Activated CD4-positive, alpha-beta T cell treated with anti-CD3 and anti-CD28 coated beads, Interleukin-2, amount 50 U/mL, for 24 hours (primary cell): ENCODE results near the gene TRIM2.

ENCODE experiments used
- DNase-seq, 2 donors: peaks; one replicate each; pipeline ENCODE4 v3.0.0-alpha.2; 2020; ENCODE audit warnings: low read depth in 1 of 2, low spot score in 1 of 2

Gene TRIM2

GRCh38 chr4:153332936-153333335, 128.7 kb downstream of the TRIM2 start:
- no peak for DNase-seq

- no peak for DNase-seq
Measured at GRCh38 chr4:153333874-153334273, 129.6 kb downstream of the TRIM2 start.

DNA sequence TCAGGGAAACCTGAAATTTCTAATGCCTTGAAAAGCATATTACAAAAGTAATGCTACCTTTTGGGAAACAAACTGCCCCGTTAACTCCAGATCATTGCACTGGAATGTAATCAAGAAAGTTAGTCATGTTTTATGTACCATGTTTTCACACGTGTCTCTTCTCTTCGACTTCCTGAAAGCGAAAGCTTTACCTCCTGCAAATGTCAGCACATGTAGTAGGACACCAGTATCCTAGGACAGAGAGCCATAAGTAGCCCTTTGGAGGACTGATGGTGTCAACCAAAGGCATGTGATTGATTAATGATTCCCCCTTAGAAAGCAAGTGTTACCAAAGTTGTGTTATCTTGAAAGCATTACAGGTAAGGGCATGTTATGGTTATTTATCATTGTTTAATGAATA, 131.4 kb downstream of the TRIM2 start:
- DNase-seq: no peak

DNA sequence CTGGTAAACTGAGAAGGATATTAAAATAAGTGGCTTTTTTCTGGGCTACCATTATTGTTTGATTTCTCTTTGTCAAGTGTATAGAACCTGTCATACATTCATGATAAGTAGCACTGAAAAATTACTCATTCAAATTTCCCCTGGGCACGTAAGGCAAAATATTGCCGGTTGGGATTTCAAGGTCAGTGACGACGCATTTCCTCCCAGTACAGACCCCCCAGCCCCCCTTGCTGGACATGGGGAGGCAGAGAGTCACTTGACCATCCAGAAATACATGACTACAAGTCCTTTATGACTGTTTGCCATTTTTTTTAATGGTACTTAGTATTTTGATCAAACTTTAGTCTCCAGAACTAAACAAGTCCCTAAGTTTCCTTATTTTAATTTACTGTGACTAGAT, 133.4 kb downstream of the TRIM2 start:
- DNase-seq: no peak

DNA sequence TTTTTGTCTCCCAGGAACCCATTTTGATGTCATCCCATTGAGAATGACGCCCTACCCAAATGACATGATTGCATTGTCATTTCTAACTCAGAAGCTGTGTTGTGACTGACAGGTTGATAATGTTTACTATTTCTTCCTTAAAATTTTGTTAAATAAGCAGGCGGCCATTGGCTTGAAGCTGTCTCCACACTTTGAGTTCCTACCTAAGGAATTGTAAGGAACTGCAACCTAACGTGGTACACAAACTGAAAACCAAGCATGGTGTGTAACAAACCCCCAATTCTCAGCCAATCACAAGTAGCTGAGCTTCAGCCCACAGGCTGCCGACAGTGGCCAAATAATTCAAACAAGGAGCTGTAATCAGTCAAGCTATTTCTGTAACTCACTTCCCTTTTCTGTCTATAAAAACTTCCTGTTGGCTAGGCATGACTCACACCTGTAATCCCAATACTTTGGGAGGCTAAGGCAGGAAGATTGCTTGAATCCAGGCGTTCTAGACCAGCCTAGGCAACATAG, 137.4 kb downstream of the TRIM2 start:
- DNase-seq: no peak

DNA sequence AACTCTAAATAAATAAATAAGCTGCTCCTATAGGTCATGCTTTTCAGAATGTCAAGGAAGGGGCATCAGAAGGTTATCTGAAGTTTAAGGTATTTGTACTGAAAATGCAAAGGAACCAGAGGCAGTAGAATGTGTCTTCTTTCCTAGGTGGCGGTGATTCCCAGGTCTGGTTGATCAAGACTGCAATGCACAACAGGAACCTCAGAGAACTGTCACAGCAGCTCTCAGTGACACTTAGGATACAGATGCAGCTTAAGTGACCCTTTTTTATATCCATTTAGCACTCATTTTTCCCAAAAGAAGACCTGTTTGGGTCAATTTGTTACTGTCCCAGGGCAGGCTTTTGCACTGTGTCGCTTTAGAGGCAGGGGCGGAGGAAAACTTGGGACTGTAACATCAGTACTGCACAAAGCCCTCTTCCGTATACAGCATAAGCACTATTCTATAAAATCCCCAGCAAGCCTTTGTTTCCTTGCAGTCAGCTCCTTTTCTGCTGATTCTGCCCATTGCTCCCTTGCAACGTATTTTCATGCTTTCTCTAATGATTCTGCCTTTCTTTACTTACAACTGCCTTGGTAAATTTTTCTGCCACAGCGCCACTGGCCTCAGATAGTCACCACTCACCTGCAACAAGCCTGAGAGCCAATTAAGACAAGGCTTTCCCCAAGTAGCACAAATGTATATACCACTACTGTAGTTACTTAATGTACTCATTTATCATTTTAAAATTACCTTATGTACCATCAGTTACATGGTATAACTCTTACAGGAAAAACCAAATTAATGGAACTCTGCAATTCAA, 138.7 kb downstream of the TRIM2 start:
- no peak for DNase-seq

- DNase-seq: peak; percentile 85 to 87
Measured at GRCh38 chr4:153344131-153345011, 140.1 kb downstream of the TRIM2 start, which contains the start of gene MND1. MND1 (plus strand) TSS chr4:153344688; CDS start chr4:153344738, 50 bp downstream.

- peak; percentile 14 to 32 for DNase-seq
Measured at GRCh38 chr4:153345012-153345981, 141.1 kb downstream of the TRIM2 start.

GRCh38 chr4:153346031-153346430, 141.8 kb downstream of the TRIM2 start:
- no peak for DNase-seq

GRCh38 chr4:153346563-153346962, 142.3 kb downstream of the TRIM2 start:
- DNase-seq: no peak

DNA sequence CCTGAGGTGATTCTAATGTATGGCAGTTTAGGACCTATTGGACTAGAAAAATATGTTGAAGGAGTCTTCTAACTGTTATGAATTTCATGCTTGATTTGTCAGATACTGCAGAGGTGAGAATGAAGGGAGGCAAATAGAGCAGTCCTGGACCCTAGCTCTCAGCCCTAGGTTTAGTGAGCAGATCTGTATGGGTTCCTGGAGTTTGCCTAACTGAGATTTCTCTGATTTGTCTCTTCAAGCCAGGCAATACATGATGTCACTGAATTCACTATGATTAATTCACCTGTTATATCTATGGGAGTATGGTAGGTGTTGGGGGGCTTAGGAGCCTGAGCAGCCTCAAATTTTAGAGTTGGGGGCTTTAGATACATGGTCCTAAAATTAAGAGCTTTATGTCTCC, 142.9 kb downstream of the TRIM2 start:
- no peak for DNase-seq

DNA sequence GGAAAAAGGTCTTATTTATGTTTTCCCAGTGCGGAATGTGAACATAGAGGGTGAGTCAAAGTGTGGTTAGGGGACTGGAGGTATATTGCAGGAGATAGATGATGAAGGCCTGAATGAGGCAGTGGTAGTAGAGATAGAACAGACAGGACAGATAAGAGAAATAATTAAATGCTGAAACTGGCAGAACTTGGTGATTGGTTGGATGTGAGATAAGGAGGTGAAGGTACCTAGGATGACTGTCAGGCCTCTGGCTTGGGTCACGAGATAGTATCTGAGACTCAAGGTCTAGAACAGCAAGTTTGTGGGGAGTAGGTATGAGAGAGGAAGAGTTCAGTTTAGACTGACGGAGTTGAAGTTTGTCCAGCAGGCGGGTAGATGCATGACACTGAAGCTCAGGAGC, 143.8 kb downstream of the TRIM2 start:
- no peak for DNase-seq

DNA sequence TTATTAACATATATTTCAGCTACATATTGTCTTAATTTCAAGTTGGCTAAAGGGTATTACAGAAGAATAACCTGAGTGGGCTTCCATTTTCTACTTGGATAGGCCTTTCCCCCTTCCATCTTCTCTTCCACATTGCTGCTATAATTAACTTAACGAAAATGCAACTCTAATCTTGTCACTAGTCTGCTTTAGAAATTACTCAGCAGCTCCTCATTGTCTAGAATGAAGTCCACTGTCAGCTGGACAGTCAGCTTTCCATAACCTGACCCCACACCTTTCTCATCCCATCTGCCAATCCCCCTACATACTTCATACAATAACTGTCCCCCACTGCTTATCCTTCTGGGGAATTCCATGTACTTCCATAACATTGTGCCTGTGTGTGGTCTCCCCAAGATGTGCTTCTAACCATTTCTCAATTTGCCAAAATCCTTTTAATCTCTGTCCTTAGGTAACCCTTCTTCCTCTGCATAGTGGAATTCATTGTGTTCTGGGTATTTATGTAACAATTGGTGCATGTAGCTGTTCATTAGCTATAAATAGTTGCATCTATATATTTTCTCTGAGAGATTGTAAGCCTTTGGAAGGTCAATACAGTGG, 145.1 kb downstream of the TRIM2 start:
- no peak for DNase-seq

GRCh38 chr4:153362184-153362583, 157.9 kb downstream of the TRIM2 start:
- no peak for DNase-seq

- DNase-seq: no peak
Measured at GRCh38 chr4:153364061-153364460, 159.8 kb downstream of the TRIM2 start.

DNA sequence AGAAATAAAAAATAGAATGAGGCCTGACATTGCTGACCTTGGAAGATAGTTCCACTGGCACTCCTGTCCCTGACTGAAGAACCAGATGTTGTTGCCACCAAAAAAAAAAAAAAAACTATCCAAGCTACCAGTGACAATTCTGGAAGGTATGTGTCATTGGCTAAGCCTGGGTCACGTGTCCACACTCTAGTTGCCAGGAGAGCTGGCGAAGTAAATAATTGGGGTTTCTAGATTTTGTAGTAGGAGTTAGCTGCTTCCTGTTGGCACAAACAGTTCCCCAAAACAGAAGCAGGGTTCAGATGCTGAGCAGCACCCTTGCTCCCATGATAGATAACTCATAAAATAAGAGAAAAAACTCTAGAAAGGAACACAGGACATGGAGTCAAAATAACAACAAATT, 160.8 kb downstream of the TRIM2 start:
- DNase-seq: no peak

GRCh38 chr4:153366486-153366885, 162.2 kb downstream of the TRIM2 start:
- no peak for DNase-seq

- DNase-seq: no peak
Measured at GRCh38 chr4:153367092-153367491, 162.8 kb downstream of the TRIM2 start.

- no peak for DNase-seq
Measured at GRCh38 chr4:153369021-153369420, 164.8 kb downstream of the TRIM2 start.

GRCh38 chr4:153371701-153372234, 167.5 kb downstream of the TRIM2 start:
- DNase-seq: no peak
